SK-N-SH (cell line): ENCODE data around the gene PODNL1. TPM values are rescaled to one million over a fixed set of nuclear protein-coding genes. Genes with fewer than 3 reads are reported as not detected.

Experiments
- CTCF ChIA-PET: fragments of 300-600, 350-600 bp; formaldehyde crosslinking; extraction: SDS; loops from one replicate; lab custom pipeline; 2021; lab: Yijun Ruan, JAX
- POLR2A ChIA-PET: fragments of 350-600 bp; sonication (Branson Sonifier 250); formaldehyde crosslinking; extraction: SDS; loops from one replicate; lab custom pipeline; 2020; ENCODE audit warnings: antibody characterized with exemption, inconsistent platforms; lab: Yijun Ruan, JAX
- DNase-seq: peaks from one replicate; pipeline ENCODE4 v3.0.0; 2012
- H2AFZ ChIP-seq: fragments of 200-600 bp; sonication (generic); 2 replicates; pipeline ENCODE4 v1.8.1; 2016; ENCODE audit warnings: antibody characterized with exemption, mild to moderate bottlenecking, low read depth
- H3F3A ChIP-seq: fragments of 200-600 bp; sonication (generic); replicated peaks from 2 replicates; pipeline ENCODE3; 2016; ENCODE audit warnings: antibody characterized with exemption, mild to moderate bottlenecking; ENCODE audit not compliant: insufficient read depth
- H3K27ac ChIP-seq, 2 experiments: fragments of 200-500 bp in 1 of 2; fragments of 200-600 bp in 1 of 2; sonication (Bioruptor generic) in 1 of 2; sonication (generic), shearing (Covaris generic) in 1 of 2; 2 replicates each; pipeline versions ENCODE4 v1.5.1 to v1.6.1; 2014 to 2016; ENCODE audit warnings: low read depth in 2 of 2, inconsistent platforms in 1 of 2, low read length in 1 of 2, mild to moderate bottlenecking in 1 of 2, mixed read lengths in 1 of 2
- H3K27me3 ChIP-seq: fragments of 200-600 bp; sonication (generic), shearing (Covaris generic); 2 replicates; pipeline ENCODE4 v1.6.1; 2016; ENCODE audit warnings: mixed run types; ENCODE audit not compliant: insufficient read depth
- H3K36me3 ChIP-seq, 2 experiments: fragments of 200-500 bp in 1 of 2; fragments of 200-600 bp in 1 of 2; sonication (Bioruptor generic) in 1 of 2; sonication (generic) in 1 of 2; replicated peaks in 1 of 2; 2 replicates each; pipeline versions ENCODE3 to v1.5.1; 2014 to 2016; ENCODE audit warnings: low read length in 1 of 2, mild to moderate bottlenecking in 1 of 2; ENCODE audit not compliant: insufficient read depth in 2 of 2, control insufficient read depth in 1 of 2
- H3K4me1 ChIP-seq, 2 experiments: fragments of 200-500 bp in 1 of 2; fragments of 200-600 bp in 1 of 2; sonication (Bioruptor generic) in 1 of 2; sonication (generic), shearing (Covaris generic) in 1 of 2; 2 replicates each; pipeline versions ENCODE4 v1.5.1 to v1.6.1; 2014 to 2016; ENCODE audit warnings: low read depth in 1 of 2, low read length in 1 of 2, mixed run types in 1 of 2; ENCODE audit not compliant: insufficient read depth in 2 of 2, control insufficient read depth in 1 of 2
- H3K4me2 ChIP-seq: fragments of 200-600 bp; sonication (generic), shearing (Covaris generic); 2 replicates; pipeline ENCODE4 v1.6.1; 2017; ENCODE audit warnings: mixed run types
- H3K4me3 ChIP-seq, 2 experiments: fragments of 200-500 bp in 1 of 2; fragments of 200-600 bp in 1 of 2; sonication (Bioruptor generic) in 1 of 2; sonication (generic), shearing (Covaris generic) in 1 of 2; 2 replicates each; pipeline versions ENCODE4 v1.5.1 to v1.8.1; 2014 to 2016; ENCODE audit warnings: low read depth in 2 of 2, inconsistent platforms in 1 of 2, low read length in 1 of 2, mild to moderate bottlenecking in 1 of 2, mixed read lengths in 1 of 2, moderate library complexity in 1 of 2
- H3K79me2 ChIP-seq: fragments of 200-600 bp; sonication (generic); 2 replicates; pipeline ENCODE4 v1.8.1; 2017; ENCODE audit warnings: mild to moderate bottlenecking; ENCODE audit not compliant: insufficient read depth
- H3K9ac ChIP-seq: fragments of 200-600 bp; sonication (generic); 2 replicates; pipeline ENCODE4 v1.6.1; 2017; ENCODE audit warnings: mixed run types
- H3K9me2 ChIP-seq: fragments of 200-600 bp; sonication (generic); 2 replicates; pipeline ENCODE4 v1.6.1; 2017; ENCODE audit warnings: mixed run types
- H3K9me3 ChIP-seq: fragments of 200-600 bp; sonication (generic); 2 replicates; pipeline ENCODE4 v1.6.1; 2017; ENCODE audit warnings: mixed run types, mild to moderate bottlenecking, moderate library complexity
- H4K20me1 ChIP-seq: fragments of 200-600 bp; sonication (generic); 2 replicates; pipeline ENCODE4 v1.6.1; 2017; ENCODE audit warnings: mild to moderate bottlenecking, mixed run types; ENCODE audit not compliant: insufficient read depth
- CHD2 ChIP-seq: fragments of 150-350 bp; IDR thresholded peaks from 2 replicates; pipeline ENCODE4 v1.6.1; 2018; ENCODE audit warnings: low read length; ENCODE audit not compliant: partially characterized antibody
- ELF1 ChIP-seq: IDR thresholded peaks from 2 replicates; pipeline ENCODE4 v1.4.0; 2012
- EP300 ChIP-seq, 2 experiments: IDR thresholded peaks; 2 replicates each; pipeline versions ENCODE4 v1.4.0 to v1.6.1; 2012; ENCODE audit warnings: borderline replicate concordance in 1 of 2, low read depth in 1 of 2, low read length in 1 of 2
- EZH2phosphoT487 ChIP-seq: fragments of 200-600 bp; sonication (generic); IDR thresholded peaks from 2 replicates; pipeline ENCODE4 v1.6.1; 2017; ENCODE audit warnings: low read depth, mixed run types, mild to moderate bottlenecking, antibody characterized with exemption, moderate library complexity, borderline replicate concordance
- FOXM1 ChIP-seq: IDR thresholded peaks from 2 replicates; pipeline ENCODE4 v1.4.0; 2012; ENCODE audit warnings: low read depth, mild to moderate bottlenecking
- GABPA ChIP-seq: IDR thresholded peaks from 2 replicates; pipeline ENCODE4 v1.4.0; 2012; ENCODE audit warnings: low read depth, mild to moderate bottlenecking
- GATA2 ChIP-seq: sonication (generic); formaldehyde crosslinking; IDR thresholded peaks from 2 replicates; pipeline ENCODE4 v1.5.0; 2020; ENCODE audit warnings: mild to moderate bottlenecking, missing genetic modification reagents
- JUND ChIP-seq: IDR thresholded peaks from 2 replicates; pipeline ENCODE4 v1.4.0; 2012
- MEF2A ChIP-seq: IDR thresholded peaks from 2 replicates; pipeline ENCODE4 v1.4.0; 2012; ENCODE audit warnings: low read depth, borderline replicate concordance
- MXI1 ChIP-seq: IDR thresholded peaks from 2 replicates; pipeline ENCODE4 v1.6.1; 2012; ENCODE audit warnings: mild to moderate bottlenecking, low read depth, low read length, improper control_type of control experiment
- NFIC ChIP-seq: IDR thresholded peaks from 2 replicates; pipeline ENCODE4 v1.4.0; 2012; ENCODE audit warnings: borderline replicate concordance
- NRF1 ChIP-seq: IDR thresholded peaks from 2 replicates; pipeline ENCODE4 v1.6.1; 2012; ENCODE audit warnings: low read depth, mild to moderate bottlenecking, low read length
- RFX5 ChIP-seq: IDR thresholded peaks from 2 replicates; pipeline ENCODE4 v1.6.1; 2012; ENCODE audit warnings: mild to moderate bottlenecking, improper control_type of control experiment, low read length
- SMC3 ChIP-seq: IDR thresholded peaks from 2 replicates; pipeline ENCODE4 v1.6.1; 2012; ENCODE audit warnings: low read depth, low read length, improper control_type of control experiment
- TCF12 ChIP-seq: IDR thresholded peaks from 2 replicates; pipeline ENCODE4 v1.4.0; 2012
- TEAD4 ChIP-seq: IDR thresholded peaks from 2 replicates; pipeline ENCODE4 v1.4.0; 2012; ENCODE audit warnings: mild to moderate bottlenecking, borderline replicate concordance; ENCODE audit not compliant: insufficient read depth
- WGBS: methylation state at CpG from one replicate; pipeline ENCODE4 v1.1.6; 2017; ENCODE audit warnings: low lambda C conversion rate; 5-methylcytosine and 5-hydroxymethylcytosine counted together
- polyA plus RNA-seq, 3 experiments: library from polyadenylated mRNA; depleted of rRNA; stranded (reverse); fragments of >200 nt; gene quantifications; 2 replicates each; pipeline ENCODE4 v1.2.3, GENCODE V29; 2012
- TF ChIP-seq, protein P1 (sequence below): fragments of 200-600 bp; sonication (generic); IDR thresholded peaks from 2 replicates; pipeline ENCODE4 v1.6.1; 2017; ENCODE audit warnings: antibody characterized with exemption, mild to moderate bottlenecking, moderate library complexity
- TF ChIP-seq, protein P2 (sequence below): fragments of 150-350 bp; IDR thresholded peaks from 2 replicates; pipeline ENCODE4 v1.6.1; 2016; ENCODE audit warnings: mild to moderate bottlenecking, low read depth, low read length
- TF ChIP-seq, protein P3 (sequence below): IDR thresholded peaks from 2 replicates; pipeline ENCODE4 v1.6.1; 2012; ENCODE audit warnings: mild to moderate bottlenecking, low read depth, low read length, moderate library complexity

PODNL1 gene
- polyA plus RNA-seq, 1 of the 3 experiments (the other 2 are of a cell fraction) = 7.5 TPM

DNA sequence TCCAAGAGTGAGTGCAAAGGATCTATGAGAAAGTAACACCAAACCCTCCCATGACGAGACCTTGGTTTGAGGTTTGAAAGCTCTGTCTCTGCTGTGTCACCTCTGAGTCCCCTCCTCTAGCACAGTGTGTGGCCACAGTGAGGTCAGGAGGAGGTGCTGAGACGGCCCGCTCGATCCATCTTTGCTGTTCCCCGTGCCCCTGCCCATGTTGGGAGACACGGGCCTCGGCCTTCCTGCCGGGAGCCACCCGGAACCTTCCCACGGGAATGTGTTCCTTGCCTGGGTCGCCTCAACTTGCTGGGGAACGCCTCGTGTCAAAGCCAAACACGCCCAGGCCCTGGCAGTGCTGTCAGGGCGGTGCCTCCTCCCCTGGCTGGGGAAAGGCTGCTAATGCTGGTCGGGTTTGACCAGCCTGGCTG is 51.2 kb downstream of the PODNL1 start:
- H3K9me3 ChIP-seq = no peaks in the 10 kb centered on the region
- no peak for DNase-seq
- no peak overlapping the region for H3K27ac ChIP-seq
- CTCF ChIA-PET = interaction anchor here (1.0 to 2.4 kb wide), 4 partner anchors 144 to 187 kb away, joined by 3 to 9 read pairs (median 4); no protein-coding TSS in a partner anchor
- H3K4me3 ChIP-seq = no peak overlapping the region
- WGBS = 77% methylated on average over 13 of the region's 16 CpGs
- POLR2A ChIA-PET = no interaction called here
- H4K20me1 ChIP-seq = no peaks in the 10 kb centered on the region
- H3K4me2 ChIP-seq = no peak overlapping the region
- no peaks in the 10 kb centered on the region for H3K79me2 ChIP-seq
- no peaks in the 10 kb centered on the region for H3K36me3 ChIP-seq
- no peak overlapping the region for H3K9ac ChIP-seq
- H3K4me1 ChIP-seq = peaks cover 0 to 5% of the 10 kb centered on the region in 2 experiments; a peak in 1 of 4 replicates
- no peak for TF ChIP-seq MEF2A
- TF ChIP-seq SMC3 = no peak
- TF ChIP-seq NFIC = no peak
- no peak for TF ChIP-seq GATA2 (CRISPR knock-in tag)
- no peak for TF ChIP-seq EP300 (IDR thresholded peaks at IDR 0.05; ENCODE audit: borderline replicate concordance in 1 of 2, low read depth in 1 of 2, low read length in 1 of 2)
- TF ChIP-seq ELF1 = no peak
- TF ChIP-seq RFX5 = no peak
- TF ChIP-seq, protein P1, sequence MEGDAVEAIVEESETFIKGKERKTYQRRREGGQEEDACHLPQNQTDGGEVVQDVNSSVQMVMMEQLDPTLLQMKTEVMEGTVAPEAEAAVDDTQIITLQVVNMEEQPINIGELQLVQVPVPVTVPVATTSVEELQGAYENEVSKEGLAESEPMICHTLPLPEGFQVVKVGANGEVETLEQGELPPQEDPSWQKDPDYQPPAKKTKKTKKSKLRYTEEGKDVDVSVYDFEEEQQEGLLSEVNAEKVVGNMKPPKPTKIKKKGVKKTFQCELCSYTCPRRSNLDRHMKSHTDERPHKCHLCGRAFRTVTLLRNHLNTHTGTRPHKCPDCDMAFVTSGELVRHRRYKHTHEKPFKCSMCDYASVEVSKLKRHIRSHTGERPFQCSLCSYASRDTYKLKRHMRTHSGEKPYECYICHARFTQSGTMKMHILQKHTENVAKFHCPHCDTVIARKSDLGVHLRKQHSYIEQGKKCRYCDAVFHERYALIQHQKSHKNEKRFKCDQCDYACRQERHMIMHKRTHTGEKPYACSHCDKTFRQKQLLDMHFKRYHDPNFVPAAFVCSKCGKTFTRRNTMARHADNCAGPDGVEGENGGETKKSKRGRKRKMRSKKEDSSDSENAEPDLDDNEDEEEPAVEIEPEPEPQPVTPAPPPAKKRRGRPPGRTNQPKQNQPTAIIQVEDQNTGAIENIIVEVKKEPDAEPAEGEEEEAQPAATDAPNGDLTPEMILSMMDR = no peak
- no peak for TF ChIP-seq GABPA
- no peak for TF ChIP-seq MXI1
- TF ChIP-seq EZH2phosphoT487 = no peak
- TF ChIP-seq TEAD4 = no peak
- H2AFZ ChIP-seq = no peak overlapping the region
- H3K9me2 ChIP-seq = no peaks in the 10 kb centered on the region
- H3F3A ChIP-seq = no peaks in the 10 kb centered on the region
- no peaks in the 10 kb centered on the region for H3K27me3 ChIP-seq

DNA sequence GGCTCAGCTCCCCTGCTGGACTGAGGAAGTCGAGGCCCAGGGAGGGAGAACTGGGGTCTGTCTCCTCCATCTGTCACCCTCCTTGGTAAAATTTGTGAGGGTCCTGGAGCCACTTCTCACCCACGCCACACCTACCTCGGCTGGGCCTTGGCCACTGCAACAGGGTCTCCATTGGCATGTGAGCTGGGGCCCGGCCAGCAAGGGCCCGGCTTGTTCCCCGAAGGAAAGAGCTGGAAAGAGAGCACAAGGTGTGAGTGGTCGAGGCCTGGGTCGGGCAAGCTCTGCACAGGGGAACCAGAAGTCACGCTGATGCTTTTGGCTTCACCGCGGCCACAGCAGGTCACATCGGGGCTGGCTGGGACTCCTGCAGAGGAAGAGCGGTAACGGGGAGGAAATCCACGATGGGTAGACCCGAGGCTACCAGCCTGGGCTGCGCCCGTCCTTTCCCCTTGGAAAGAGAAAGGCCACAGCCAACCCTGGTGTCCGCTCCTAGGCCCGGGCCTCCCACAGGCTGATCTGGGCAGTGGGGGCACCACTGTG is 52.3 kb downstream of the PODNL1 start:
- H3K79me2 ChIP-seq = no peaks in the 10 kb centered on the region
- no peaks in the 10 kb centered on the region for H3K36me3 ChIP-seq
- no peak overlapping the region for H3K27ac ChIP-seq
- H3K9me2 ChIP-seq = no peaks in the 10 kb centered on the region
- no peak overlapping the region for H3K9ac ChIP-seq
- H3K27me3 ChIP-seq = no peaks in the 10 kb centered on the region
- WGBS = 93% methylated on average over 20 of the region's 20 CpGs
- peak; percentile 12 for DNase-seq
- ChIA-PET CTCF (interaction anchor here (0.6 to 2.4 kb wide), 7 partner anchors 67 to 189 kb away, joined by 3 to 9 read pairs (median 3); partner anchors contain the start of gene DCAF15), POLR2A (no interaction called here)
- no peaks in the 10 kb centered on the region for H3K9me3 ChIP-seq
- H4K20me1 ChIP-seq = no peaks in the 10 kb centered on the region
- no peak overlapping the region for H3K4me2 ChIP-seq
- TF ChIP-seq, protein P2, sequence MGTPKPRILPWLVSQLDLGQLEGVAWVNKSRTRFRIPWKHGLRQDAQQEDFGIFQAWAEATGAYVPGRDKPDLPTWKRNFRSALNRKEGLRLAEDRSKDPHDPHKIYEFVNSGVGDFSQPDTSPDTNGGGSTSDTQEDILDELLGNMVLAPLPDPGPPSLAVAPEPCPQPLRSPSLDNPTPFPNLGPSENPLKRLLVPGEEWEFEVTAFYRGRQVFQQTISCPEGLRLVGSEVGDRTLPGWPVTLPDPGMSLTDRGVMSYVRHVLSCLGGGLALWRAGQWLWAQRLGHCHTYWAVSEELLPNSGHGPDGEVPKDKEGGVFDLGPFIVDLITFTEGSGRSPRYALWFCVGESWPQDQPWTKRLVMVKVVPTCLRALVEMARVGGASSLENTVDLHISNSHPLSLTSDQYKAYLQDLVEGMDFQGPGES = no peak
- TF ChIP-seq GABPA = no peak
- TF ChIP-seq NFIC = no peak
- TF ChIP-seq, protein P3, sequence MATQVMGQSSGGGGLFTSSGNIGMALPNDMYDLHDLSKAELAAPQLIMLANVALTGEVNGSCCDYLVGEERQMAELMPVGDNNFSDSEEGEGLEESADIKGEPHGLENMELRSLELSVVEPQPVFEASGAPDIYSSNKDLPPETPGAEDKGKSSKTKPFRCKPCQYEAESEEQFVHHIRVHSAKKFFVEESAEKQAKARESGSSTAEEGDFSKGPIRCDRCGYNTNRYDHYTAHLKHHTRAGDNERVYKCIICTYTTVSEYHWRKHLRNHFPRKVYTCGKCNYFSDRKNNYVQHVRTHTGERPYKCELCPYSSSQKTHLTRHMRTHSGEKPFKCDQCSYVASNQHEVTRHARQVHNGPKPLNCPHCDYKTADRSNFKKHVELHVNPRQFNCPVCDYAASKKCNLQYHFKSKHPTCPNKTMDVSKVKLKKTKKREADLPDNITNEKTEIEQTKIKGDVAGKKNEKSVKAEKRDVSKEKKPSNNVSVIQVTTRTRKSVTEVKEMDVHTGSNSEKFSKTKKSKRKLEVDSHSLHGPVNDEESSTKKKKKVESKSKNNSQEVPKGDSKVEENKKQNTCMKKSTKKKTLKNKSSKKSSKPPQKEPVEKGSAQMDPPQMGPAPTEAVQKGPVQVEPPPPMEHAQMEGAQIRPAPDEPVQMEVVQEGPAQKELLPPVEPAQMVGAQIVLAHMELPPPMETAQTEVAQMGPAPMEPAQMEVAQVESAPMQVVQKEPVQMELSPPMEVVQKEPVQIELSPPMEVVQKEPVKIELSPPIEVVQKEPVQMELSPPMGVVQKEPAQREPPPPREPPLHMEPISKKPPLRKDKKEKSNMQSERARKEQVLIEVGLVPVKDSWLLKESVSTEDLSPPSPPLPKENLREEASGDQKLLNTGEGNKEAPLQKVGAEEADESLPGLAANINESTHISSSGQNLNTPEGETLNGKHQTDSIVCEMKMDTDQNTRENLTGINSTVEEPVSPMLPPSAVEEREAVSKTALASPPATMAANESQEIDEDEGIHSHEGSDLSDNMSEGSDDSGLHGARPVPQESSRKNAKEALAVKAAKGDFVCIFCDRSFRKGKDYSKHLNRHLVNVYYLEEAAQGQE = no peak
- TF ChIP-seq NRF1 = no peak
- TF ChIP-seq JUND = no peak
- no peak for TF ChIP-seq EZH2phosphoT487
- no peak for TF ChIP-seq TCF12
- no peak for TF ChIP-seq RFX5
- no peak for TF ChIP-seq CHD2
- TF ChIP-seq TEAD4 = no peak
- no peak for TF ChIP-seq FOXM1
- H3F3A ChIP-seq = no peaks in the 10 kb centered on the region
- H3K4me3 ChIP-seq = no peak overlapping the region
- no peak overlapping the region for H2AFZ ChIP-seq
- H3K4me1 ChIP-seq = peaks cover under 1 to 16% of the 10 kb centered on the region in 2 experiments; a peak in 2 of 4 replicates
